SHP77 (cell line): Measurements from ENCODE around the gene PAFAH1B2.
A peak's percentile ranks its signal among the peaks of the same experiment; 100 is the strongest.
"Not testable (repeated sequence)": the region's sequence is repeated elsewhere in the genome, so short reads cannot be mapped to it uniquely, and the experiment has no call there.

Experiments used
- DNase-seq, 2 experiments: peaks; one replicate each; lab custom pipeline; 2025; lab: John Stamatoyannopoulos, UW

Gene PAFAH1B2, protein sequence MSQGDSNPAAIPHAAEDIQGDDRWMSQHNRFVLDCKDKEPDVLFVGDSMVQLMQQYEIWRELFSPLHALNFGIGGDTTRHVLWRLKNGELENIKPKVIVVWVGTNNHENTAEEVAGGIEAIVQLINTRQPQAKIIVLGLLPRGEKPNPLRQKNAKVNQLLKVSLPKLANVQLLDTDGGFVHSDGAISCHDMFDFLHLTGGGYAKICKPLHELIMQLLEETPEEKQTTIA

DNA sequence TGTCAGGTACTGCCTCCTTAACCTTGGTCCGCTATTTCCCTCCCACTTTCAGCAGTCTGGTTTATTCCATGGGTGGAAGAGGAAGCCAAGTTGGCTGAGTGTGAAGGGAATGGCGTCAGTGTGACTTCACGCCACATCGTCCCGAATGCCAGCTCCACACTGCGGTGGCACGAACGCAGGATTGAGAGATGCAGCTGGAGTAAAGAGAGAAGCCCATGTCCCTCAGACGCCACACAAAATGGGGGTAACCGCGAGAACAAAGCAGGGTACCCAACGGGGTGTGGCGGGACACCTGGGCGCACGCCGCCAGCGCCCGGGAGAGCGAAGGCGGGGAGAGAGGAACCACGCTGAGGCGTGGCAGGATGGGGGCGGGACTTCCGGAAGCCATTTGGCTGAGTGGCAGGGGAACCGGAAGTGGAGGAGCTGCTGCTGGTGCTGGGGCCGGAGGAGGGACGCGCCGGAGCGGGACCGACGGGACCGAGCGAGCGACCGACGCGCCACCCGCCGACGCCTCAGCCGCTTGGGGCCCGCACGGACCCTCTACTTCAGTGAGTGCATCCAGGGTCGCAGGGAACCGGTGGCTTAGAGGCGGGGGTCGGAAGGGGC is at the start of gene PAFAH1B2:
Gene PAFAH1B2 (plus strand): TSS at position 417 of the 606 bp plus-strand sequence. CDS start 8,161 bp downstream, outside the sequence.
- peak; percentile 79 to 92 for DNase-seq

DNA sequence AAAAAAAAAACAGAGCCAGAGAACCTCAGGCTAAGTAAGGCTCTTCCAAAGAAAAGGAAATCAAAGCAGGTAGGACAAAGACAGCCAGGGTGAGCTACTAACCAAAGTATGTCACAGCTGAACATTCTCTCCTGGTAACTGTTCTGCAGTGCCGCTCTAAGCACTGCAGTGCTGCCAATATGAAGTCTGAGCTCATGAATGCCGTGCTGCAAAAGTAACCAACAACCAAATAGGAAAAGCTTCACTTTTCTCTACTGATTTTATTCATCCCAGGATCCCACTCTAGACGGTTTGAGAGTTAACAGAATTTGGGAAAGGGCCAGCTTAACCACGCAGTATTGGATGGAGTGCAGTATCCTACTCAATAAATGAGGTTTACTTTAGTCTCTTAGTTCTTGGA is 49.3 kb upstream of the PAFAH1B2 start:
- no peak for DNase-seq

- DNase-seq = no peak
Measured at GRCh38 chr11:117095284-117096161, 48.6 kb upstream of the PAFAH1B2 start.

- DNase-seq = no peak
Measured at GRCh38 chr11:117096201-117096991, 47.7 kb upstream of the PAFAH1B2 start.

GRCh38 chr11:117097014-117097388 is 47.1 kb upstream of the PAFAH1B2 start:
- no peak for DNase-seq

DNA sequence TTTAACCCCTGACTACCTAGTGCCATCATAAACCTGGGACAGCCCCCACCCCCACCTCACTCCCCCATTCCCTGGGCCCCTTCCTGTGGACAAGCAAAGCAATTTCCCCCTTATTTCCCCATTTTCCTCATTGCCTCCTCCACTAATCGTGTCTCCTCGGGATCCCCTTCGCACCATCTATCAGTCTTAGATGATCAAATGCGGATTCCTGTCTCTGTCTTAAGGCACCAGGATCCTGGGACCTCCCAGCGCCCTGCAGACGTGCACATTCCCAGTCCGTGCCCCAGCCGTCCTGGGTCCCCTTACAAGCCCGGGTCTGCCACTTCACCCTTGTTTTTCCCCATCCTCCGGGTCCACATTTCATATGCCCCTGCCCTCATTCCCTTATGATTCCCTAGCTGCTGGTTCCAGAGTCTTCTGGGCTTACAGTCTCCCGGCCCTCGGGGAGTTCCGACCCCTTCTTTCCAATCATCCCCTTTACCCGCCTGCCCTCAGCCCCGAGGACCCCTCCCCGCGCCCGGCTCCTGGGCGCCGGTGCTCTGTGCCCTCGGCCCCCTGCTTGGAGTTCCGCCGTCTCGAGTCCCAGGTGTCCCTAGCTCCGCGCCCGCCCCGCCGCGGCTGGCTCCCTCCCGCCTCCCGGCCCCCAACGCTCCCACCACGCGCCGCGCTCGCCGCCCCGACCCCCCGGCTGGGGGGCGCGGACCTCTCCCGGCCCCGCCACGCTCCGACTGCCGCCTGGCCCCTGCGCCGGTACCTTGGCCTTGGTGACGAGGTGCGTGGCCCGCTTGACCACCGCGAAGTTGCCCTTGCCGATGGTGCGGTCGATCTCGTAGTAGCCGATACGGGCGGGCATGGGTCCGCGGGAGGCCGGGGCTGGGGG is 46.5 kb upstream of the PAFAH1B2 start:
- DNase-seq = no peak

DNA sequence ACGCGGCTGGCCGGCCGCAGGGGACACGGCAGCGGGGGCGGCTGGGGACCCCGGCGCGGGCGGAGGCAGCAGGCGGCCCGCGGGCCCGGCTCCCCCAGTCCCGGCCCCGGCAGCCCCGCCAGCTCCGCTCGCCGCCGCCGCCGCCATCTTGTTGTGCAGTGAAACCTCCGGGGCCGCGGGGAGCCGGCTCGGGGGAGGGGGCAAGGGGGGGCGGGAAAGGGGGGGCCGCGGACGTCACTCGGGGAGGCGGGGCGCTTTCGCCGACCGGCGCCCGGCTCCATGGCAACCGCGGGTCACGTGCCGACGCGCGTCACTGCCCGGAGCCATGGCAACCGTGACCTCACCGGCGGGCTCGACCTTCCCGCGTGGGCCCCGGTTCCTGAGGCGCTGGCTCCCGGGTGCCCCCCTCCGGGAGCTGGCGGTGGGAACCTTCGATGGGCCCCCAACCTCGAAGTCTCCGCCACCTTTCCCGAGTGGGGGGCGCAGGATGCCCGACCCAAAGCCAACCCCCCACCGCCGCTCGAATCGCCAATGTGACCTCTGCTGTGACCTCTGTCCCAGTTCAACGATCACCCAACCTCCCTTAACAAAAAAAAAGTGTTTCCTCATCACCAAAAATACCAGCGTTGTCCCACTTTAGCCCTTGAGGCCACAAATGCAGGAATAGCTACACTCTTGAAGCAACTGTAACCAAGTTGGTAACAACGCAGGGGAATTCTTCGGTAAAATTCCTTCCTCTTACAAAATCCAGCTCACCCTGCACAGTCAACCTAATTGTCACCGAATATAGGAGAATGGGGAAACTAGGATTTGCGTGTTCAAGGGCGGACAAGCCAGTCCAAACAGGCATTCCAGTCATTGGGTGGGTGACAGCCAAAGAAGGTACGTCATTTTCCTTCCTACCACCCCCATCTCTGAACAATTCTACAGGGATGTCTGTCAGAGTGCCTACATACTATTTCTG is 45.5 kb upstream of the PAFAH1B2 start, which contains the start of gene SIK3:
Gene SIK3 (minus strand): TSS at position 160 of the 964 bp plus-strand sequence. CDS start 13 bp downstream, at position 147.
- DNase-seq = peak; percentile 83 to 90

DNA sequence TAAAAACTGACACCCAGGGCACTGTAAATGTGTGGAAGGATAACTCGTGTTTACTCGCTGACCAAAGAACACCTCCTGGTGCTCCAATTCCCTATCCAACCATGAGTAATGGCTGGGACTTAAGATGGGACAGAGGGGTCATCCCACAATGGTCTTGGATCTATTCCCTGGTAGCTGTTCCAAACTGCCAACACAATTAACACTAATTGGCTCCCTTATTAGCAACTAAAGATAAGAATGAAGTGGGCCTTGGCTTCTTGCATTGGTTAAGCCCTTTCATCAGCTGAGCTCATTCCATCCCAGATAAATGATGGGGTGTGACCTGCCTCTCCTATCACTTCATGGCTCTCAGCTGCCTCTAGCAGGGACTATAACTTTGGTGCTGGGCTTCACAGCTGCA is 44.4 kb upstream of the PAFAH1B2 start:
- DNase-seq = no peak

DNA sequence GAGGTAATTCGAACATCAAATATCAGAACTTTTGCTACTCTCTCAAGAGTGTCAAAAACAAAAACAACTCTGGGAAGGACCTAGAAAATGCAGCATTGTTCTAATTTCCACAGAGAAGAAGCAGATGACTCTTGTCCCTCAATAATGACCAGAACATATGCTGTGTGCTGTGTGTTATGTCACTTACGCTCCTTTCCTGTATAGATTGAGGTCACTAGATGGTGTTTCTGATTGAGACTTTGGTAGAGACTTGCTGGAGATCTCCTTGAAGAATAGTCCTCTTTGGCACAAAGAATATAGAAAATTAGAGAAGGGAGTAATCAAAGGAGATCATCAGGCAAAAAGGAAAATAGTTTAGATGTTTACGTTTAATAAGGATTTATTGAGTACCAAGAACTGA is 43.5 kb upstream of the PAFAH1B2 start:
- no peak for DNase-seq

GRCh38 chr11:117107701-117108590 is 36.1 kb upstream of the PAFAH1B2 start:
- DNase-seq = no peak

DNA sequence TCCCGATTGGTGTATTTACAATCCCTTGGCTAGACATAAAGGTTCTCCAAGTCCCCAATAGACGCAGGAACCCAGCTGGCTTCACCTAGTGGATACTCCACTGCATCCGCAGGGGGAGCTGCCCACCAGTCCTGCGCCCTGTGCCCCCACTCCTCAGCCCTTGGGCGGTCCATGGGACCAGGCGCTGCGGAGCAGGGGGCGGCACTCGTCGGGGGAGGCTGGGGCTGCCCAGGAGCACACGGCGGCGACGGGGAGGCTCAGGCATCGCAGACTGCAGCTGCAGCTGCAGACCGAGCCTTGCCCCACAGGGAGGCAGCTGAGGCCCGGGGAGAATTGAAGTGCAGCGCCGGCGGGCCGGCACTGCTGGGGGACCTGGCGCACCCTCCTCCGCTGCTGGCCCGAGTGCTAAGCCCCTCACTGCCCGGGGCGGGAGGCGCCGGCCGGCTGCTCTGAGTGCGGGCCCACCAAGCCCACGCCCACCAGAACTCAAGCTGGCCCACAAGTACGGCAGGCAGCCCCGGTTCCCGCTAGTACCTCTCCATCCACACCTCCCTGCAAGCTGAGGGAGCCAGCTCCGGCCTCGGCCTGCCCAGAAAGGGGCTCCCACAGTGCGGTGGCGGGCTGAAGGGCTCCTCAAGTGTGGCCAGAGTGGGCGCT is 33.7 kb upstream of the PAFAH1B2 start:
- DNase-seq = no peak

GRCh38 chr11:117112497-117112896 is 31.6 kb upstream of the PAFAH1B2 start:
- DNase-seq = not testable (repeated sequence)

GRCh38 chr11:117112939-117113338 is 31.1 kb upstream of the PAFAH1B2 start:
- not testable (repeated sequence) for DNase-seq

- no peak for DNase-seq
Measured at GRCh38 chr11:117117681-117118080, 26.4 kb upstream of the PAFAH1B2 start.

- no peak for DNase-seq
Measured at GRCh38 chr11:117121176-117121575, 22.9 kb upstream of the PAFAH1B2 start.

DNA sequence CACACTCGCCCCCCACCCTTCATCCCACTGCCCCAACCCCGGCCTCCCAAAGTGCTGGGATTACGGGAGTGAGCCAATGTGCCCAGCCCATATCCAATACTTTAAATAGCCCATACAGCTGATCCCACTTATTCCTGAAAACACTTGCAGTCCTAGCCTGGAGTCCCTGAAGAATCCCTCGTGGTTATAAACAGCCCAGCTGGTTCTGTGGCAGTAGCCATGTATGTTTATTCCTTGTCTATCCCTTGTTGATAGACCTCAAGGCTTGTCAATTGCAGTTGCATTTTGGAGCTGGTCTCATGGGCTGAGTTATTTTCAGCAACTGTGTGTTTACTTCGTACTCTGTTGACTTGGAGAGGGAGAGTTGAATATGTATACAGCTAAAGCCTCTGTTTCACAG is 21.5 kb upstream of the PAFAH1B2 start:
- no peak for DNase-seq

- DNase-seq = no peak
Measured at GRCh38 chr11:117126223-117126965, 17.7 kb upstream of the PAFAH1B2 start.
